Measurements from ENCODE around the gene LDLRAP1. TPM values are rescaled to one million over a fixed set of nuclear protein-coding genes. Genes with fewer than 3 reads are reported as not detected.

LDLRAP1 gene
- total and polyA plus RNA-seq, 9 of the 15 experiments (the other 6 are each of a cell fraction or from before 2014, with no cell fraction given): 0.56 to 29.6 (median 16.2) TPM

- TF ChIP-seq CHD4 (IDR thresholded peaks at IDR 0.05; ENCODE audit: insufficient read depth, insufficient replicate concordance, low read depth, low read length, poor library complexity, severe bottlenecking) (peak; percentile 99), XRCC3 (IDR thresholded peaks at IDR 0.05) (no peak), UBTF (IDR thresholded peaks at IDR 0.05; ENCODE audit: borderline replicate concordance in 1 of 2, low read depth in 2 of 2, low read length in 2 of 2) (no peak), ZBTB34 (CRISPR knock-in tag; IDR thresholded peaks at IDR 0.05) (no peak), KHSRP (IDR thresholded peaks at IDR 0.05) (no peak), CREBBP (IDR thresholded peaks at IDR 0.05; ENCODE audit: low read depth, low read length) (no peak), SMAD1 (IDR thresholded peaks at IDR 0.05; ENCODE audit: low read depth, low read length, partially characterized antibody) (peak; percentile 17), NFIC (IDR thresholded peaks at IDR 0.05) (peak; percentile 44; the same call in 1 of the 2 replicates), CHD1 (IDR thresholded peaks at IDR 0.05; ENCODE audit: low read length) (no peak), HDAC1 (IDR thresholded peaks at IDR 0.05) (peak; percentile 72 to 80; a peak in 3 of 4 replicates), BRD4 (IDR thresholded peaks at IDR 0.05) (0 out of 2 replicates have a peak, but pooled peaks have one; percentile 59), LARP7 (IDR thresholded peaks at IDR 0.05) (0 out of 2 replicates have a peak, but pooled peaks have one; percentile 16), BCOR (IDR thresholded peaks at IDR 0.05) (peak; percentile 100), TCFL5 (CRISPR knock-in tag; conservative IDR thresholded peaks at IDR 0.05) (no peak), RHOXF2B (CRISPR knock-in tag; conservative IDR thresholded peaks at IDR 0.05) (0 out of 2 replicates have a peak, but pooled peaks have one; percentile 33), LCOR (CRISPR knock-in tag; IDR thresholded peaks at IDR 0.05) (peak; percentile 75), FOSL1 (tag; conservative IDR thresholded peaks at IDR 0.05) (0 out of 2 replicates have a peak, but pooled peaks have one; percentile 37), CC2D1A (IDR thresholded peaks at IDR 0.05) (peak; percentile 73), HDAC3 (IDR thresholded peaks at IDR 0.05; ENCODE audit: borderline replicate concordance, partially characterized antibody) (no peak), GTF2F1 (IDR thresholded peaks at IDR 0.05; ENCODE audit: low read depth, low read length) (no peak), SIRT6 (IDR thresholded peaks at IDR 0.05; ENCODE audit: low read depth, low read length) (no peak), HSF4 (CRISPR knock-in tag; IDR thresholded peaks at IDR 0.05; ENCODE audit: borderline replicate concordance) (no peak), YBX1 (IDR thresholded peaks at IDR 0.05) (no peak), ZNF354B (CRISPR knock-in tag; IDR thresholded peaks at IDR 0.05) (no peak), ZNF174 (CRISPR knock-in tag; IDR thresholded peaks at IDR 0.05) (no peak), IRF1 (CRISPR knock-in tag; IDR thresholded peaks at IDR 0.05; ENCODE audit: borderline replicate concordance) (no peak), RBM25 (IDR thresholded peaks at IDR 0.05; ENCODE audit: low read depth, low read length, severe bottlenecking) (peak; percentile 99), SP1 (CRISPR knock-in tag; IDR thresholded peaks at IDR 0.05) (peak; percentile 64; the same call in 1 of the 2 replicates)
Observed at GRCh38 chr1:25543005-25543424, 391 bp upstream of the LDLRAP1 start (continued).

Data from K562 (cell line).